DND-41 (cell line): ENCODE measurements around the gene SLC13A3.

ENCODE experiments used
- ATAC-seq: fragments of 200-7000 bp; cut with Tn5 transposase; 3 replicates; pipeline ENCODE4 v1.9.1; 2021; ENCODE audit warnings: low read depth; ENCODE audit not compliant: insufficient read depth
- DNase-seq: peaks from one replicate; pipeline ENCODE4 v3.0.0-alpha.2; 2020
- H2AFZ ChIP-seq: 2 replicates; pipeline ENCODE4 v1.6.0; 2012; ENCODE audit warnings: low read depth, low read length
- H3K27ac ChIP-seq: 2 replicates; pipeline ENCODE4 v1.5.1; 2012; ENCODE audit warnings: low read length, inconsistent platforms
- H3K27me3 ChIP-seq: fragments of 200-600 bp; sonication (generic); 2 replicates; pipeline ENCODE4 v1.6.0; 2012; ENCODE audit warnings: low read length, mild to moderate bottlenecking, inconsistent platforms; ENCODE audit not compliant: insufficient read depth, poor library complexity
- H3K36me3 ChIP-seq: 2 replicates; pipeline ENCODE4 v1.5.1; 2012; ENCODE audit warnings: low read length, inconsistent platforms; ENCODE audit not compliant: insufficient read depth
- H3K4me1 ChIP-seq: 2 replicates; pipeline ENCODE4 v1.5.1; 2012; ENCODE audit warnings: mild to moderate bottlenecking, low read length; ENCODE audit not compliant: insufficient read depth
- H3K4me2 ChIP-seq: 2 replicates; pipeline ENCODE4 v1.6.0; 2012; ENCODE audit warnings: mild to moderate bottlenecking, moderate library complexity, low read length, inconsistent platforms; ENCODE audit not compliant: insufficient read depth
- H3K4me3 ChIP-seq, 2 experiments: fragments of 200-600 bp in 1 of 2; shearing (Covaris generic) in 1 of 2; 2 replicates each; pipeline ENCODE4 v1.5.1; 2012 to 2016; ENCODE audit warnings: inconsistent platforms in 2 of 2, low read length in 2 of 2, mild to moderate bottlenecking in 2 of 2, low read depth in 1 of 2, moderate library complexity in 1 of 2
- H3K79me2 ChIP-seq: 2 replicates; pipeline ENCODE4 v1.6.0; 2012; ENCODE audit warnings: low read length, inconsistent platforms; ENCODE audit not compliant: insufficient read depth
- H3K9ac ChIP-seq: 2 replicates; pipeline ENCODE4 v1.6.0; 2012; ENCODE audit warnings: low read depth, mild to moderate bottlenecking, inconsistent platforms, low read length, moderate library complexity
- H3K9me3 ChIP-seq: 2 replicates; pipeline ENCODE4 v1.5.1; 2012; ENCODE audit warnings: low read length, moderate library complexity, mild to moderate bottlenecking, inconsistent platforms; ENCODE audit not compliant: insufficient read depth, severe bottlenecking
- H4K20me1 ChIP-seq: 2 replicates; pipeline ENCODE4 v1.6.0; 2012; ENCODE audit warnings: low read length; ENCODE audit not compliant: insufficient read depth
- CTCF ChIP-seq: IDR thresholded peaks from 2 replicates; pipeline ENCODE4 v1.5.1; 2012; ENCODE audit warnings: borderline replicate concordance, low read length, moderate library complexity, mild to moderate bottlenecking; ENCODE audit not compliant: poor library complexity, severe bottlenecking; ENCODE audit errors: extremely low read depth
- EZH2 ChIP-seq: IDR thresholded peaks from 3 replicates; pipeline ENCODE4 v1.6.1; 2012; ENCODE audit warnings: borderline replicate concordance, low read depth, mild to moderate bottlenecking, moderate library complexity, low read length, inconsistent platforms; ENCODE audit not compliant: severe bottlenecking

Gene SLC13A3

GRCh38 chr20:46543959-46544358 lies 107.3 kb downstream of the SLC13A3 start:
- no peak for ATAC-seq
- DNase-seq, result no peak
- Histone ChIP-seq H3K9ac (no peak overlapping the region), H3K27ac (no peak overlapping the region), H3K27me3 (peaks cover 8% of the 10 kb centered on the region), H3K36me3 (no peaks in the 10 kb centered on the region), H3K4me1 (no peaks in the 10 kb centered on the region), H4K20me1 (0 out of 2 replicates have a peak, but pooled peaks cover 5% of the 10 kb centered on the region), H3K9me3 (no peaks in the 10 kb centered on the region), H2AFZ (no peak overlapping the region), H3K4me2 (no peak overlapping the region), H3K4me3 (no peak overlapping the region), H3K79me2 (no peaks in the 10 kb centered on the region)
- TF ChIP-seq EZH2, result no peak
- TF ChIP-seq CTCF, result no peak

- Histone ChIP-seq H3K9ac (no peak overlapping the region), H4K20me1 (0 out of 2 replicates have a peak, but pooled peaks cover 5% of the 10 kb centered on the region), H3K4me2 (no peak overlapping the region), H3K27me3 (peaks cover 16% of the 10 kb centered on the region), H3K4me3 (no peak overlapping the region), H3K79me2 (no peaks in the 10 kb centered on the region), H3K4me1 (no peaks in the 10 kb centered on the region), H3K36me3 (no peaks in the 10 kb centered on the region), H3K27ac (no peak overlapping the region), H2AFZ (no peak overlapping the region), H3K9me3 (no peaks in the 10 kb centered on the region)
- no peak for ATAC-seq
- TF ChIP-seq EZH2, result no peak
- no peak for TF ChIP-seq CTCF
- no peak for DNase-seq
These were observed 108.2 kb downstream of the SLC13A3 start for GRCh38 chr20:46543033-46543432.

- no peaks in the 10 kb centered on the region for H3K36me3 ChIP-seq
- no peak overlapping the region for H3K27ac ChIP-seq
- ATAC-seq, result no peak
- H3K9ac ChIP-seq, result no peak overlapping the region
- DNase-seq, result no peak
- H3K79me2 ChIP-seq, result no peaks in the 10 kb centered on the region
- H3K4me2 ChIP-seq, result no peak overlapping the region
- H3K9me3 ChIP-seq, result no peaks in the 10 kb centered on the region
- TF ChIP-seq CTCF (no peak), EZH2 (no peak)
- H3K4me3 ChIP-seq, result no peak overlapping the region
- peaks cover 22% of the 10 kb centered on the region for H3K27me3 ChIP-seq
- H4K20me1 ChIP-seq, result 0 out of 2 replicates have a peak, but pooled peaks cover 5% of the 10 kb centered on the region
- no peaks in the 10 kb centered on the region for H3K4me1 ChIP-seq
- no peak overlapping the region for H2AFZ ChIP-seq
These were observed 109.9 kb downstream of the SLC13A3 start for GRCh38 chr20:46541229-46541935.
